Duodenal mucosa (tissue), 2 donors: Measurements from ENCODE around the gene ZNF648.

Experiments used
- H3K27ac ChIP-seq: one replicate; pipeline ENCODE4 v1.7.0; 2013; ENCODE audit warnings: low read depth, low read length
- H3K27me3 ChIP-seq, 2 donors: one replicate each; pipeline ENCODE4 v1.7.0; 2013; ENCODE audit warnings: low read length in 2 of 2, control low read depth in 1 of 2; ENCODE audit not compliant: insufficient read depth in 2 of 2, control insufficient read depth in 1 of 2
- H3K36me3 ChIP-seq, 2 donors: one replicate each; pipeline ENCODE4 v1.7.0; 2013; ENCODE audit warnings: low read length in 2 of 2, control low read depth in 1 of 2; ENCODE audit not compliant: insufficient read depth in 2 of 2, control insufficient read depth in 1 of 2
- H3K4me1 ChIP-seq, 2 donors: one replicate each; pipeline ENCODE4 v1.7.0; 2013; ENCODE audit warnings: low read length in 2 of 2, control low read depth in 1 of 2; ENCODE audit not compliant: insufficient read depth in 2 of 2, control insufficient read depth in 1 of 2
- H3K4me3 ChIP-seq, 2 donors: one replicate each; pipeline ENCODE4 v1.7.0; 2013; ENCODE audit warnings: low read length in 2 of 2, low read depth in 1 of 2
- H3K9ac ChIP-seq, 2 donors: one replicate each; pipeline ENCODE4 v1.7.0; 2013; ENCODE audit warnings: low read length in 2 of 2, low read depth in 1 of 2
- H3K9me3 ChIP-seq, 2 donors: one replicate each; pipeline ENCODE4 v1.7.0; 2013; ENCODE audit warnings: low read length in 2 of 2, control low read depth in 1 of 2; ENCODE audit not compliant: control insufficient read depth in 1 of 2

ZNF648 gene

GRCh38 chr1:182080040-182080439 lies 18.5 kb upstream of the ZNF648 start:
- Histone ChIP-seq H3K4me3 (no peak overlapping the region), H3K9ac (no peak overlapping the region), H3K27me3 (no peaks in the 10 kb centered on the region), H3K9me3 (no peaks in the 10 kb centered on the region), H3K36me3 (no peaks in the 10 kb centered on the region), H3K4me1 (no peaks in the 10 kb centered on the region), H3K27ac (no peak overlapping the region)

DNA sequence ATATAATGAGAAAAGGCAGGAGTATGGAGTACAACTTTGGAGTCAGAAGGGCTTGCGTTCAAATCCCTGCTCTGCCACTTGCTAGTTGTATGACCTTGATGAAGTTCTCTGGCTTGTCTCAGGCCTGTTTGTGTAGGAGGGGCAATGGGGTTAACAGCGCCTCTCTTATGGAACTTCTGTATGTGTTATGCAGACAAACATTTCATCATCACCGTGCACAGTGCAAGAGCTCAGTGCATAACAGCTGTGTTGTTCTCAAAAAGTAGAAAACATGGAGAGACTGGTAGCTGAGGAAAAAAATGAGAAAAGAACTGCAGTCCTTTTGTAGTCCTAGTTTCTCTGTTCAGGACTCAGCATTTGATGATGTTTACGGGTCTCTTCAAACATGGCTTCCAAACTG lies 10.4 kb upstream of the ZNF648 start:
- H3K27ac ChIP-seq: no peak overlapping the region
- no peaks in the 10 kb centered on the region for H3K36me3 ChIP-seq
- peaks cover 0 to 5% of the 10 kb centered on the region in 2 donors for H3K27me3 ChIP-seq
- H3K9ac ChIP-seq: no peak overlapping the region
- H3K9me3 ChIP-seq: no peaks in the 10 kb centered on the region
- H3K4me1 ChIP-seq: no peaks in the 10 kb centered on the region
- H3K4me3 ChIP-seq: no peak overlapping the region

- Histone ChIP-seq H3K36me3 (no peaks in the 10 kb centered on the region), H3K27ac (no peak overlapping the region), H3K4me1 (no peaks in the 10 kb centered on the region), H3K4me3 (no peak overlapping the region), H3K27me3 (peaks cover 0 to 5% of the 10 kb centered on the region in 2 donors), H3K9me3 (no peaks in the 10 kb centered on the region), H3K9ac (no peak overlapping the region)
These were observed 7.5 kb upstream of the ZNF648 start for GRCh38 chr1:182069028-182069466.

- no peak overlapping the region for H3K27ac ChIP-seq
- no peak overlapping the region for H3K4me3 ChIP-seq
- H3K9ac ChIP-seq: no peak overlapping the region
- no peaks in the 10 kb centered on the region for H3K4me1 ChIP-seq
- H3K36me3 ChIP-seq: no peaks in the 10 kb centered on the region
- no peaks in the 10 kb centered on the region for H3K27me3 ChIP-seq
- H3K9me3 ChIP-seq: no peaks in the 10 kb centered on the region
These were observed 5.4 kb upstream of the ZNF648 start for GRCh38 chr1:182066934-182067333.

DNA sequence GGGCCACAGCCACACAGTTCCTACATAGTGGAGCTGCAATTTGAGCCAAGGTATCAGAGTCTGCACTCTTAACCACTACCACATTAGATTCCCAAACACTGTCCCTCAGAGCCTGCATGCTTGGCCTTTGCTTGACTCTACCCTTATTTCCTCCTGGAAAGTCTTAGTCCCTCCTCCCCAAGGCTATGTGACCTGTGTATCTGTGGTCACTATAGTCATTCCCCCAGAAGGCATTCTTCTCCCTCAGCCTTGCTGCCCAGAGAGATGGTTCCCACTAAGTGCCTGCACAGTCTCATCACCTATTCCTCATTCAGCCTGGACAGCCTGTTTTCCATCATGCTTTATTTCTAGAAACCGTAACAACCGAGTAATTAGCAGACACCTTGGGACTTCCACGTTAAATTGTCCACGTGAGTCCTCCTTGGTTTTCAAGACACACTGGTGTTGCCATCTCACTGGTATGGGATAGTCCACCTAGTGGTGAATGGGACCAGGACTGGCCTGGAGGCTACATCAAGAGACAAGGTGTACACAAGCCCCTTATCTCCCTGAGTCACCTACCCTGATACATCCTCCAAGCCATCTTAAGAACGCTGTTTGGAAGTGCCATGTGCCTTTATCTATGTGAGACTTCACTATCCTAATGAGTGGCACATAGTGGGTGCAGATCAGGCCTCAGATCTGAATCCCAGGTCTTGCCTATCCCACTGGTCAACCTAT lies 3.8 kb upstream of the ZNF648 start:
- Histone ChIP-seq H3K36me3 (no peaks in the 10 kb centered on the region), H3K9me3 (no peaks in the 10 kb centered on the region), H3K27ac (no peak overlapping the region), H3K27me3 (no peaks in the 10 kb centered on the region), H3K4me1 (no peaks in the 10 kb centered on the region), H3K9ac (no peak overlapping the region), H3K4me3 (no peak overlapping the region)

DNA sequence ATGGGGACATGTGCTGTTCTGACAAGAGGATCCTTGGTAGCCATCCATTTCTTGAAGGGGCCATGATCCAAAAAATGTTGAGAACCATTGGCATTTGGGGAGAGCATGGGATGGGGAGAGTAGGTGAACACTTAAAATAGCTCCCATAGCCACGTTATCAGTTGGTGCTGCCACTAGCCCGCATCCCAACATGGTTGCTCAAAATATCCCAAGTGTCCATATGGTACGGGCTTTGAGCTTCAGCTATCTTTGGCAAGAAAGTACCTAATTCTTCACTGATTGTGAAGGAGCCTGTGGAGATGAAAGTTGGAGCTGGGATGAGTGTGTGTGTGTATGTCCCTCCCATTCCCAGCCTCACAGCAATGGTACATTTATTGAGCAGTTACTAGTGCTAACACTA lies 3.1 kb upstream of the ZNF648 start:
- no peaks in the 10 kb centered on the region for H3K9me3 ChIP-seq
- no peaks in the 10 kb centered on the region for H3K36me3 ChIP-seq
- H3K27ac ChIP-seq: no peak overlapping the region
- H3K9ac ChIP-seq: no peak overlapping the region
- no peak overlapping the region for H3K4me3 ChIP-seq
- H3K4me1 ChIP-seq: no peaks in the 10 kb centered on the region
- no peaks in the 10 kb centered on the region for H3K27me3 ChIP-seq

GRCh38 chr1:182062223-182062622 lies 711 bp upstream of the ZNF648 start:
- Histone ChIP-seq H3K9ac (no peak overlapping the region), H3K36me3 (no peaks in the 10 kb centered on the region), H3K27me3 (peaks cover 0 to 4% of the 10 kb centered on the region in 2 donors), H3K4me3 (no peak overlapping the region), H3K4me1 (no peaks in the 10 kb centered on the region), H3K27ac (no peak overlapping the region), H3K9me3 (no peaks in the 10 kb centered on the region)

DNA sequence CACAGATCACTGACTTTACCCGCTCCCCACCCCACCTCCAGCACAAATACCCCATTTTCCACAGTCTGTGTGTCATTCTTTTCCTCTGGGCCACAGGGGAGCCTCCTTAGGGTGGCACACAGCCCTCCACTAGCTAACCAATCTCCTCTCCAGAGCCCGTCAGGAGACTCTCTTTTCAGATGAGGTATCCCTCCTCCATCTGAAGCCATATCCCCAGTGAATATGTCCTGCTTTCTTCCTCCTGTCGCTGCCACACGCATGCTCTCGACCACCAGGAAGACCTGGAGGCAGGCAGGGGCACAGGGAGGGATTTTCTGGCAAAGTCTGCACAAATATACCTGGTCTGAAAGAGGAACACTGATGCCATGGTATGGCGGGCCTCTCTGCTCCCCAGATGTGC lies 635 bp downstream of the ZNF648 start:
- Histone ChIP-seq H3K9ac (no peak overlapping the region), H3K36me3 (no peaks in the 10 kb centered on the region), H3K4me1 (no peaks in the 10 kb centered on the region), H3K4me3 (no peak overlapping the region), H3K27ac (no peak overlapping the region), H3K9me3 (no peaks in the 10 kb centered on the region), H3K27me3 (peaks cover 0 to 4% of the 10 kb centered on the region in 2 donors)

DNA sequence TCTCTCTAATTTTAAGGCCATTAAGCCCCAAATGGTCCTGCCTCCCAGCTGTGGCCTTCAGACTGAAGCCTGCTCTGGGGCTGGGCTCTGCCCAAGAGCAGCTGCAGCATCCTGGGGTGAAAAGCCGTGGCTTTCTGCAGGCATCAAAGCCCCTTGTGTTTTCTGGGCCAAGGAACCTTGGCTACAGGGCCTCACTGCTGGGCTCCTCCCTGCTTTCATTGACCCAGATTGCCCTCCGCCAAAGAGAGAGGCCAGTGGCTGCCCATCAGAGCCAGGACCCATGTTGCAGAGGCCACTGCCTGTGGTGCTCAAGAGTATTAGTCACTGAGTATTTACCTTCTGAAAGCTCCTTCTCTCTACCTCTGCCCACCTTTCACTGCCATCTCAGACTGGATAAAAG lies 1.6 kb downstream of the ZNF648 start:
- H3K4me3 ChIP-seq: no peak overlapping the region
- H3K27ac ChIP-seq: no peak overlapping the region
- no peaks in the 10 kb centered on the region for H3K9me3 ChIP-seq
- H3K9ac ChIP-seq: no peak overlapping the region
- no peaks in the 10 kb centered on the region for H3K36me3 ChIP-seq
- no peaks in the 10 kb centered on the region for H3K4me1 ChIP-seq
- H3K27me3 ChIP-seq: peaks cover 0 to 4% of the 10 kb centered on the region in 2 donors

DNA sequence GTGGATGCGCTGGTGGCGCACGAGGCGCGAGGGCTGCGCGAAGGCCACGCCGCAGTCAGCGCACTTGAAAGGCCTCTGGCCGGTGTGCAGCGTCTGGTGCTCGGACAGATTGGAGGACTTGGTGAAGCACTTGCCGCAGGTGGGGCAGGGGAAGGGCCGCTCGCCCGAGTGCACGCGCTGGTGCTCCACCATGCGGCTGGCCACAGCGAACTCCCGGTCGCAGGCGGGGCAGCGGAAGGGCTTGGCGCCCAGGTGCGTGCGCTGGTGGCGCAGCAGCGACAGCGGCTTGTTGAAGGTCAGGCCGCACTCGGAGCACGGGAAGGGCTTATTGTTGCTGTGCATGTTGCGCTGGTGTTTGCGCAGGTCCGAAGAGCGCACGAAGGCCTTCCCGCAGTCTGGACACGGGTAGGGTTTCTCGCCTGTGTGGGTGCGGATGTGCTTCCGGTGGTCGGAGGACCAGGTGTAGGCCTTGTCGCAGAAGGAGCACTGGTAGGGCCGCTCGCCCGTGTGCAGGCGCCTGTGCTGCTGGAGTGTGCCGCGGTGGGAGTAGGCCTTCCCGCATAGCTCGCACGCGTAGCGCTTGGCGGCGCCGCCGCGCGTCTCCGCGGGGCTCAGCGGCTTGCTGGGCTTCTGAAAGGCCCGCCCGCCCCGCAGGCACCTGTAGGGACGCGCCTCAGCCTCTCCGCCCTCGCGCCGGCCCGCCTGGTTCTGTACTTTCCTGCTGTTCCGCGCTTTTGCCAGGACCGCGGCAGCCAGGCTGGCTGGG lies 4.7 kb downstream of the ZNF648 start:
- H3K9me3 ChIP-seq: no peaks in the 10 kb centered on the region
- H3K27me3 ChIP-seq: peaks cover 0 to 4% of the 10 kb centered on the region in 2 donors
- no peaks in the 10 kb centered on the region for H3K4me1 ChIP-seq
- no peak overlapping the region for H3K27ac ChIP-seq
- H3K9ac ChIP-seq: no peak overlapping the region
- no peaks in the 10 kb centered on the region for H3K36me3 ChIP-seq
- no peak overlapping the region for H3K4me3 ChIP-seq
